ENCODE measurements around the gene SF3A2. TPM values are rescaled to one million over a fixed set of nuclear protein-coding genes. Genes with fewer than 3 reads are reported as not detected.
"Not testable (repeated sequence)": the region's sequence is repeated elsewhere in the genome, so short reads cannot be mapped to it uniquely, and the experiment has no call there.

SF3A2 gene, protein sequence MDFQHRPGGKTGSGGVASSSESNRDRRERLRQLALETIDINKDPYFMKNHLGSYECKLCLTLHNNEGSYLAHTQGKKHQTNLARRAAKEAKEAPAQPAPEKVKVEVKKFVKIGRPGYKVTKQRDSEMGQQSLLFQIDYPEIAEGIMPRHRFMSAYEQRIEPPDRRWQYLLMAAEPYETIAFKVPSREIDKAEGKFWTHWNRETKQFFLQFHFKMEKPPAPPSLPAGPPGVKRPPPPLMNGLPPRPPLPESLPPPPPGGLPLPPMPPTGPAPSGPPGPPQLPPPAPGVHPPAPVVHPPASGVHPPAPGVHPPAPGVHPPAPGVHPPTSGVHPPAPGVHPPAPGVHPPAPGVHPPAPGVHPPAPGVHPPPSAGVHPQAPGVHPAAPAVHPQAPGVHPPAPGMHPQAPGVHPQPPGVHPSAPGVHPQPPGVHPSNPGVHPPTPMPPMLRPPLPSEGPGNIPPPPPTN
- total RNA-seq: 65.0 TPM

DNA sequence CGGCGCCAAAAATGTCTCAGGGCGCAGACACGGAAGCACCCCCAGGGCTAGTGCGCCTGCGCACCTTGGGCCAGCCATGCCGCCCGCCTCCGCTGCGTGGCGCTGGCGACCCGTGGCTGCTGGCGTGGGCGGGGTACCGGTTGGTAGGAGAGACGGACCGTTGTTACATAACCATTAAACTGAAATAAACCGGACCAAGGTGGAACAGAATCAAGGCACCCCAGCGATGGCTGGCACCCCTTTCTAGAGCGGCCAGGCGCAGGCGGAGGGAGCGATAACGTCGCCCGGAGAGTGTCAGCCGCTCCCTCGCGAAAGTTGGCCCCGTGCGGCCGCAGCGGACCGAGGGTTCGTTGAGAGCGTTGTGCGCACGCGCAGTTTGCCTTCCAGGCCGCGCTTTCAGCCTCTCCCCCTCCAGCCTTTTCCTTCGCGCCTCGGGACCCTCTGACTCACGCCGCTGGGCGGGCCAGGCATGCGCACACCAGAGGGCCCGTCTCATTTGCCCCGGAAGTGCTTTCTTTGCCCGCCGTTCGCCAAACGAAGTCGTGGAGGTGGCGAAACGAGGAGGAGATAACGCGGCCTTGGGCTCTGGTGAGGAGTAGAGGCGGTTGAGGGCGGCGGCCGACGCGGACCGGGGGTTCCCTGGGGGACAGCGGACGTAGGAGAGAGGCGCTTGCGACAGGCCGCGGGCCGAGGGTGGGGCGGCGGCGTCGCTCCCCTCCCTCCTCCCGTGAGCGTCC is at the start of gene SF3A2, which contains the start of gene PLEKHJ1:
Gene SF3A2, plus strand, starts transcription at position 511 of the 737 bp plus-strand sequence. CDS start 6,595 bp downstream, outside the sequence.
Gene PLEKHJ1, minus strand, starts transcription at position 16 of the 737 bp plus-strand sequence. CDS start 81 bp downstream, outside the sequence.
- DNase-seq (ENCODE audit: low spot score): peak; percentile 98
- intact Hi-C loops (cut with DNase I): loop anchor here (2.0 kb wide), 1 partner anchor 34 kb away; no protein-coding TSS in a partner anchor
- ATAC-seq: peak; percentile 97

DNA sequence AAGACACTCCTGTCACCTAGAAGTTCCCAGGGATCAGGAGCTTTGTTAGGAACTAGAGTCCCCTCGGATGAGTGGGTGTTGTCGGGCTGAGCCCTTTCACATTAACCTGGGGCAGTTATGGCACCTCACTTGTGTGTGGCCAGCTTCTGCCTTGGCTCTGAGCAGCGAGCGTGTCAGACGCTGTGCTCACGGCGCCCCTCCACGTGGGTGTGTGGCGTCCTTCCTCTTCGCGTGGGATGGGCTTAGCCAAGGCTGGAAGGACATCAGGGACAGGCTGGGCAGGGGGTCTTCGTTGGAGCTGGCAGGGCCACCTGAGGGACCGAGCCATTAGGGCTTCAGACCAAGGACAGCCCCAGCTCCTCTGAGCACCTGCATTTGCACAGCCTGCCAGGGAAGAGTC is 49.5 kb upstream of the SF3A2 start:
- intact Hi-C loops (cut with DNase I): no loop called here
- DNase-seq (ENCODE audit: low spot score) (no peak), ATAC-seq (no peak)

DNA sequence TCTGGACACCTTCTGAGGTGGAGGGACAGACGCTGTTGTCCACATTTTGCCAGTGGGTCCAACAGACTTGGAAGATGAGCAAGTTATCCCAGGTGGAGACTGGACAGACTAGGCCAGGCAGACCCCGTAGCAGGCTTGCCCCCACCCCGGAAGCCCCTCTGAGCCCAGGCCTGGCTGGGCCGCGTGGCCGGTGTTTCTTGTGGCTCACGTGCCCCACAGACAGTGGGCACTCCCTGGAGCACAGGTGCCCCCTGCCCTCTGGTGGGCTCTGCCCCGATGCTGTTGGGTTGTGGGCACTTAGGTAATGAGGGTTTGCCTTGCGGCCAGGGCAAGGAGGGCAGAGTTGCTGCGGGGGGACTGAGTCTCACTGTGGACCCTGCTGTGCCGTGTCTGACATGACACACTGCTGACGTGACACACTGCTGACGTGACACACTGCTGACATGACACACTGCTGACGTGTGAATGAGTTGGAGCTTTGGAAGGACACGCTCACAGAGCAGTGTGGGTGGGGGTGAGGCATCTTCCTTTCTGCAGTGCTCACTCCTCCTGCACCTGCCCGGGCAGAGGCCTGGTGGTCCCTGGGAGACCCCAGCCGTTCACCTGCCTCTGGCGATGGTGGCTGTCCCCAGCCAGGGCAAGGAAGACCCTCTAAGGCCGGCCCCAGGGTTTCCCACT is 47.8 kb upstream of the SF3A2 start:
- ATAC-seq (no peak), DNase-seq (ENCODE audit: low spot score) (no peak)
- intact Hi-C loops (cut with DNase I): no loop called here

DNA sequence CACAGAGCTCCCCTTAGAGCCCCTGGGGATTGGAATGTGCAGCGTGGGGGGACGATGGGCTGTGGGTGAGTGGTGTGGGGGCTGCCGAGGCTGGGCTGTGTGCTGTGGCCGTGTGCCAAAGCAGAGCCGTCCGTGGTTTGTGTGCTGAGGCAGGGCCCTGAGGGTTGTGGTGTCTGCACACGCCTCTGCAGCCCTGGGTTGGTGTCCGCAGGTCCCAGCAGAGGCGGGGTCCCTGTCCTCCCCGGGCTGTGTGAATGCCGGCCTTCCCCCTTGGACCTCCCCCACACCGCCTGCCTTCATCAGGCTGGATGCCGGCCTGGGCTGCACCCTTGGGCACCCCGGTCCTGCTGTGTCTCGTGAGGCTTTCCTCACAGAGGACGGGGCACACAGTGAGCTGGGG is 46.7 kb upstream of the SF3A2 start:
- intact Hi-C loops (cut with DNase I): no loop called here
- DNase-seq (ENCODE audit: low spot score) (no peak), ATAC-seq (no peak)

DNA sequence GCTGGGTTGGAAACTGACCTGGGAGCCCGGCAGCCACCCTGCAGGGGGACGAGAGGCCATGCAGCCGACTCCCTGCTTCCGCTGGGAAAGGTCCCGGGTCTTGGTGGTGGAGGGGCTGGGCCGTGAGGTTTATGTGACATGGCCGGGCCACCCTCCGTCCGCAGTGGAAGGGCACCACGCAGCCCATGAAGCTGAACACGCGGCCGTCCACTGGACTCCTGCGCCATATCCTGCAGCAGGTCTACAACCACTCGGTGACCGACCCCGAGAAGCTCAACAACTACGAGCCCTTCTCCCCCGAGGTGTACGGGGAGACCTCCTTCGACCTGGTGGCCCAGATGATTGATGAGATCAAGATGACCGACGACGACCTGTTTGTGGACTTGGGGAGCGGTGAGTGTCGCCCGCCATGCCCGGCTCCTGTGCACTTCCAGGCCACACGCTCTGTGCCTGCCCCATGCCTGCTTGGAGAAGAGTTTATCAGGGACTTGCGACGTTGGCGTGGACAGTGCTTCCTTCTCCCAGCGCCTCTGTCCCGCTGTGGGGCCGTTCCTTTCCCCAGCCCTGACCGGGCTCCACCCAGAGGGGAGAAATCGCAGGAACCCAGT is 45.7 kb upstream of the SF3A2 start:
- intact Hi-C loops (cut with DNase I): no loop called here
- no peak for ATAC-seq

DNA sequence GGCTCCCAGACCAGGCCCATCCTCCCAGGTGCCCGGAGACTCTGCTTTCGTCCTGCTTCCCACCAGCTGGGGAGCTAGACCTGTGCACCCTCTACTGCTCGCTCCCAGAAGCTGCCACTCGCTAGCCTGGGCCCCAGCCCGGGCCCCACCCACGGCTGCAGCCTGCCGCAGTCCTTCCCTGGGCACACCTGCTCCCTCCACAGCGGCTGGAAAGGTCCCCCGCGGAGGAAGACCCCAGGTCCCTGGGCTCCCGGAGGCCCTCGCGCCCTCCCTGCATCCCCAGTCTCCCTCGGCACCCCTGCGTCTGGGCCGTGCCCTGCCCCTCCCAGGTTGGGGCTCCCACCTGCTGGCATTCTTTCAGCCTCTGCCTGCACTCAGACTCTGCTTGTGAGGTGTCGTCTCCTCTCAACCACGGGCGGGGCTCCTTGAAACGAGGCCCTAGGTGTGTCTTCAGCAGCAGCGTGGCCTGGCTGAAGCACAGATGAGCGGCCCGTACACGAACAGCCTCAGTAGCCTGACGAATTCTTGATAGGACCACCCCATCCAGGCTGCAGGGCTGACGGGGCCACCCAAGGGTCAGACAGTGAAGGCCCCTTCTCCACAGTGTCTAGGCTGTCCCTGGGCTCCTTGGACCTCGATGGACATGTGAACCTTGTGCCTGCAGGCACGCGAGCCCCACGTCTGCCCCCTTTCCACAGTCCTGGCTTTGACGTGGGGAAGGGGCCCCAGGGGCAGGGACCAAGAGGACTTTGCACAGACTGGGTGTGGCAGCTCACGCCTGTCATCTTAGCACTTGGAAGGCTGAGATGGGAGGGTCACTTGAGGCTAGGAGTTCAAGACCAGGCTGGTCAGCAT is 44.9 kb upstream of the SF3A2 start:
- intact Hi-C loops (cut with DNase I): no loop called here
- ATAC-seq: no peak
- DNase-seq (ENCODE audit: low spot score): no peak

More for the DNA sequence above, 45.7 kb upstream of the SF3A2 start:
- DNase-seq (ENCODE audit: low spot score): no peak

DNA sequence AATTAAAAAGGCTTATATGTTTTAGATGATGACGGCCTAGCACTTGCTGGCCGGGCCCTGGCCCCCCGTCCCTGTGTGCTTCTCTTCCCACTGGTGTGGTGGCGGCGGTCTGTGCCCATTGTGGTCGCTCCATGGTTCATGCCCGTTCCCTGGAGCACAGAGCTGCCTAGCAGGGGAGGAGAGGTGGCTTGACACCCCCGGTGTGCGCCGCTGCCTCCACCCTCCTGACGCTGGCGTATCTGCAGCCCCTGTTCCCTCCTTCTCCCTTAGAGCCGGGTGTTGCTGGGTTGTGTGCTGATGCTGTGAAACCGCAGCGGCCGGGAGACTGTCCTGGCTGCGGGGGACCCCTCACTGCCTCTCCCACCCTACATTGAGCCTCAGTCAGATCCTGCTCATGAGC is 43.8 kb upstream of the SF3A2 start:
- intact Hi-C loops (cut with DNase I): no loop called here
- DNase-seq (ENCODE audit: low spot score) (no peak), ATAC-seq (no peak)

DNA sequence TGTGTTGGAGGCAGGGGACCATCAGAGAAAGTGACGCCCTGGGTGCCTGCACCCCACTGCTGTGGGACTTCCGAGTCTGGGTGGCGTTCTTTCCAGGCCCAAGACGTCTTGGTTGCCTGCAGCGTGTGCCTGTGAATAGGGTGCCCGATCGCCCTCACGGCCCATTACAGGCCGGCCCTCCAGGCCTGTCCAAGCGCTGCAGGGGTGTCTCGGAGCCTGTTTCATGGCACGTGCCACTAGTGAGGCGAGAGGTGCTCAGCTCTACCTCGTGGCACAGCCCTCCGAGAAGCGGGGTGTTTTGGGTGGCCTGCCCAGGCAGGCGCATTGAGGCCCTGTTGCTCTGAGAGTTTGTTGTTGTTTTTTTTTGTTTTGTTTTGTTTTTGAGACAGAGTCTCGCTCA is 42.8 kb upstream of the SF3A2 start:
- intact Hi-C loops (cut with DNase I): no loop called here
- DNase-seq (ENCODE audit: low spot score) (no peak), ATAC-seq (no peak)

DNA sequence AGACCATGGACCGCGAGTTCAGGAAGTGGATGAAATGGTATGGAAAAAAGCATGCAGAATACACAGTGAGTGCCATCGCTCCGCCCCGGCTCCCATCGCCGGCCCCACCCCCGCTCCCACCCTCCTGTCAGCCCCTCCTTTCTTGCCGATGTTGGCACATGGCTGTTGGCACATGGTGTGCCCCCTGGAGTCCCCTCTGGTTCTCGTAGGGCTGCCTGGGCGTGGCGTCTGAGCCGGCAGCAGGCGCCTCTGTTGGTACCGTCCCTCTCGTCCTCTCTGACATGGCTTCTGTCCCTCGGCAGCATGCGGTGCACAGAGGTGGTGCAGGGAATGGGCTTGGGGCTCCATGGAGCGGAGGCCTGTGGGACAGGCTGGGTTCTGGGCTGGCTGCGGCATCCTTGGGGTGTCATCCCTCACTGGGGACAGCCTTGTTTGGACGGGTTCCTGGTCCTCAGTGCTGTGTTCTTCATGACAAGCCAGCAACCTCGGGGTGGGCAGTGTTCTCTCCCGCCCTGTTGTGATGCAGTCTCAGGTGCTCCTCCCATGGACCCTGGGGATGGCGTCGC is 42.0 kb upstream of the SF3A2 start:
- ATAC-seq (no peak), DNase-seq (ENCODE audit: low spot score) (no peak)
- intact Hi-C loops (cut with DNase I): no loop called here

DNA sequence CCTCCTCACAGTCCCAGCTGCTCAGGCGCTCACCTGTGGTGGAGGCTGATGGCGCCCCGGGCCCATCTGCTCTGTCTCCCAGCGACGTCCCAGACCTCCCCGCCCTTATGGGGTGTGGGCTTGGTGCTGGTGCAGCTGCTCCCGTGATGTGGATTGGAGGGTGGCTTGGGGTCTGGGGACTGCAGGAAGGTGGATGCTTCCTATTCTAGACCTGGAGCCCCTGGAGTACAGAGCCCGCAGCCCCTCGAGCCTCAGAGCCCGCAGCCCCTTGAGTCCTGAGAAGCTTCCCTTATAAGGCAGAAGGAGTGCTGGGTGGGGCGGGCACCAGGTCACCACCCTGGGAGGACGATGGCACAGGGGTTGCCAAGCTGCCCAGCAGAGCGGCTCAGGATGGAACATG is 41.3 kb upstream of the SF3A2 start:
- intact Hi-C loops (cut with DNase I): no loop called here
- DNase-seq (ENCODE audit: low spot score): no peak
- ATAC-seq: no peak

DNA sequence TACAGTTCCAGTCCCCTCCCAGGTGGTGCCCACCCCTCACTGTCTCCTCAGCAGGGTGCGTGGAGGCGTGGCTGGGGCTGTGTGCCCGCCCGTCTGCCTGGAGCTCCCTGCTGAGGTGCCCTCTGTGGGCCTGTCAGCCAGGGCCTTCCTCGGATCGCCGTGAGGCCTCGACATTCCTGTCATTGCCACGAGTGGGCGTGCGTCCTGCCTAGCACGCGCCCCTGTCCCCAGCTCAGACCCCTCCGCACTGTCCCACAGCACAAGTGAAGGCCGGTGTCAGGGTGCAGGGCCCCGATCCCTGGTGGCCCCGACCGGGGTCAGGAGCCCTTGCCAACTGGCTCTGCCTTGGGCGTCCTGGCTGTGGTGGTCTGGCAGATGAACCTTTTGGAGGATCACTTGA is 40.7 kb upstream of the SF3A2 start:
- intact Hi-C loops (cut with DNase I): no loop called here
- ATAC-seq (no peak), DNase-seq (ENCODE audit: low spot score) (no peak)

DNA sequence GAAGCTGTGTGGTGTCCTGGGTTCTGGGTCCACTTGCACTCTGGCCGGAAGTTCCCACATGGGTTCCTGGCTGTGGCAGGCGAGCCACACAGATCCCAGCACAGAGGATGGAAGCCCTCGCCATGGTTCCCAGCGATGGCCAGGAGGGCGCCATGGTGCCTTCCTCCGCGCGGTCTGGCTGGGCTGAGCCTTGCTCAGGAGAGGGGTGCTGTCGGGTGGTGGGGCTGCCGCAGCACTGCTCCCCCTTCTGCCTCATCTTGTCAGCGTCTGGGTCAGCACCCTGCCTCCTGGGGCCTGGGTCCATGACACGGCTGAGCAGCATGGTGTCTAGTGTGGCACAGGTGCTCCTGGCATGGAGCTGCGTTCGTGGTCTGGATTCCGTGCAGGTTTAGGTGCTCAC is 39.4 kb upstream of the SF3A2 start:
- intact Hi-C loops (cut with DNase I): no loop called here
- DNase-seq (ENCODE audit: low spot score) (no peak), ATAC-seq (no peak)

DNA sequence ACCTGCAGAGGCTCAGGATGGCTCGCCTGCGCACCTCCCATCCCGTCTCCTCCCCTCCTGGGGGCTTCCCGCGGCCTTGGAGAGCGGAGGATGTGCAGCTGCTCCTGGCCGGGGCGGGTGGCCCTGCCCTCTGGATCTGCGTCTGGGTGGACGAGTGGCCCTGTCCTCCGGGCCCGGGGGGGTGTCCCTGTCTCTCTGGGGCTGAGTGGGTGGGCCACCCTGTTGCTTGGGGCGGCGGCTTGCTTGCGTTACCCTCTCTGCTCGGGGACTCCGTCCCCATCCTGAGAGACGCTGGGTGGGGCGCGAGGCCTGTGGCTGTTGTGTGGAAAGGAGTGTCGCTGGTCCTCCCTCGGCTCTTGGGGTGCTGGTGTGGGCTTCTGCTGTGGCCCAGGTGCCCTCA is 38.3 kb upstream of the SF3A2 start:
- DNase-seq (ENCODE audit: low spot score): no peak
- intact Hi-C loops (cut with DNase I): no loop called here
- no peak for ATAC-seq

DNA sequence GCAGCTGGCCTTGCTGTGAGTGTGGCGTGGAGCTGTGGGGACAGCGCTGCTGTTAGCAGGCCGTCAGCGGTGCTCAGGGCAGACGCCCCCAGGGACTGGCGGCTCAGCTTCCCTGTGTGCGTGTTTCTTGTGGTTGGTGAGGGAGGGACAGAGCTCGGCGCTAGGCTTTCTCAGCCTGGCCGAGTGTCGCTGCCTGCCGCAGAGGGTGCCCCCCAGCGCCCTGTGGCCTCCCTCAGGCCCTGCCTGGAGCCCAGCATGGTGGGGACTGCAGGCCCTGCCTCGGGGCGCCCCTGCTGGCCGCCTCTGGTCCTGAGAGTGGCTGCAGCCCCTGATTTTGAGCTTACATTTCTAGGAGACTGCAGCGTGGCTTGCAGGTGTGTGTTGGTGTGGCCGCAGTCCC is 37.4 kb upstream of the SF3A2 start:
- intact Hi-C loops (cut with DNase I): no loop called here
- ATAC-seq (no peak), DNase-seq (ENCODE audit: low spot score) (no peak)

DNA sequence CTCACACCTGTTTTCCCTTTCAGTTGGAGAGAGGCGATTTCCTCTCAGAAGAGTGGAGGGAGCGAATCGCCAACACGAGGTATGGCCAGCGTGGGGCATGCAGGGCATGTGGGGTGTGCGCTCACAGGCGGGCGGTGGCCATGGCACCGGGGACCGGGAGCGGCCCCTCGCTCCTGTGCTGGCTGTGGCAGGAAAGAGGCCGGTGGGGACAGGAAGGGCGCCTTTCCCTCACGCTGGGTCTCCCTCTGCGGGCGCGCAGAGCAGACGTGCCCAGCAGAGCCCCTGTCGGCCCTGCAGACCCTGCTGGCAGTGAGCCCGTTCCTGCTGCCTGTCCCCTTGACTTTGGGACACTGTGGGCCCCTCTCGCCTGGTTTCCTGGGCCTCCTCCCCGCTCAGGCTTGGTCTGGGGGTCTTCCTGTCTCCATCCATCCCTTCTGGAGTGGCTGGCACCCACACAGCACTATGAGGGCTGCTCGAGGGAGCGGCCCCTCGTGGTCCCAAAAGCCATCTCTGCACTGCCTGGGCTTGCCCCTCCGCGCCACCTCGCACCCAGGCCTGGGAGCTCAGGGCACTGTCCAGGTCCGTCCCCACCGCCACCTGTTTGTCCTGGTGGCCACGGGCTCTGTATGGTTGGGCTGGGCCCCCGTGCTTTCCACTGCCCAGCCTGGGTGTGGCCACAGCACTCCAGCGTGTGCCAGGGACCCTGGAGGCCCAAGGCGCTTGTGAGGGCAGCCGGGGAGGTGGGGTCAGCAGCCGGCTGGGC is 36.6 kb upstream of the SF3A2 start:
- no peak for DNase-seq (ENCODE audit: low spot score)
- ATAC-seq: no peak
- intact Hi-C loops (cut with DNase I): no loop called here

DNA sequence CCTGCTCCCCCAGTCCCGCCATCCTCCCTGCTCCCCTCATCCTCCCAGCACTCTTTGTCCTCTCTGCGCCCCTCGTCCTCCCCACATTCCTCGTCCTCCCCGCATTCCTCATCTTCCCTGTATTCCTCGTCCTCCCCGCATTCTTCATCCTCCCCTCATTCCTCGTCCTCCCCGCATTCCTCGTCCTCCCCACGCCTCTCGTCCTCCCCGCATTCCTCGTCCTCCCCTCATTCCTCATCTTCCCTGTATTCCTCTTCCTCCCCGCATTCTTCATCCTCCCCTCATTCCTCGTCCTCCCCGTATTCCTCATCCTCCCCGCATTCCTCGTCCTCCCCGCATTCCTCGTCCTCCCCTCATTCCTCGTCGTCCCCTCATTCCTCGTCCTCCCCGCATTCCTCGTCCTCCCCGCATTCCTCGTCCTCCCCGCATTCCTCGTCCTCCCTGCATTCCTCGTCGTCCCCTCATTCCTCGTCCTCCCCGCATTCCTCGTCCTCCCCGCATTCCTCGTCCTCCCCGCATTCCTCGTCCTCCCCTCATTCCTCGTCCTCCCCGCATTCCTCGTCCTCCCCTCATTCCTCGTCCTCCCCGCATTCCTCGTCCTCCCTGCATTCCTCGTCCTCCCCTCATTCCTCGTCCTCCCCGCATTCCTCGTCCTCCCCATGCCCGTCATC is 35.9 kb upstream of the SF3A2 start:
- ATAC-seq; intact Hi-C loops (cut with DNase I); DNase-seq (ENCODE audit: low spot score): not testable (repeated sequence)

All from sciatic nerve (tissue), 2 donors.